HCT116 (cell line): Measurements from ENCODE around the gene AVPI1. TPM values are rescaled to one million over a fixed set of nuclear protein-coding genes. Genes with fewer than 3 reads are reported as not detected.
A peak's percentile ranks its signal among the peaks of the same experiment; 100 is the strongest.

Source experiments
- ATAC-seq: fragments of 200-7000 bp; cut with Tn5 transposase; 2 replicates; pipeline ENCODE4 v1.9.1; 2020; ENCODE audit warnings: mild to moderate bottlenecking, moderate library complexity
- BruUV-seq: library from RNA; stranded (reverse); fragments of 400-500 nt; replicated peaks from 2 replicates; lab custom pipeline; 2021; lab: Mats Ljungman, UMichigan
- CTCF ChIA-PET: fragments of 300-600 bp; sonication (Branson Sonifier 250); formaldehyde crosslinking; loops from one replicate; lab custom pipeline; 2021; ENCODE audit warnings: antibody characterized with exemption; lab: Charles Lee
- POLR2A ChIA-PET: fragments of 300-600, 350-600 bp; sonication (Branson Sonifier 250); formaldehyde crosslinking; loops from one replicate; lab custom pipeline; 2021; ENCODE audit warnings: antibody characterized with exemption; lab: Charles Lee
- RAD21 ChIA-PET, 2 experiments: fragments of 300-600 bp; sonication (Branson Sonifier 250); formaldehyde crosslinking; loops; one replicate each; lab custom pipeline; 2023; ENCODE audit warnings: low total read pairs in 2 of 2; ENCODE audit not compliant: uncharacterized antibody in 2 of 2, unreplicated experiment in 2 of 2, low non-redundant PET in 1 of 2; lab: Charles Lee
- DNase-seq: peaks from one replicate; pipeline ENCODE4 v3.0.0-alpha.2; 2010; ENCODE audit warnings: low read depth, low spot score
- H2AFZ ChIP-seq: fragments of 200-600 bp; shearing (Covaris generic), sonication (generic); 2 replicates; pipeline ENCODE4 v1.6.1; 2017; ENCODE audit warnings: low read depth, mixed run types, mixed read lengths, antibody characterized with exemption, low read length; ENCODE audit not compliant: poor library complexity, severe bottlenecking
- H3K27ac ChIP-seq: 2 replicates; pipeline ENCODE4 v1.5.1; 2012; ENCODE audit warnings: low read depth, low read length
- H3K27me3 ChIP-seq: fragments of 200-600 bp; sonication (generic); 2 replicates; pipeline ENCODE4 v1.6.1; 2016; ENCODE audit warnings: mixed run types, low read length, mixed read lengths; ENCODE audit not compliant: insufficient read depth
- H3K36me3 ChIP-seq, 2 experiments: fragments of 200-500 bp in 1 of 2; fragments of 200-600 bp in 1 of 2; sonication (Bioruptor generic) in 1 of 2; sonication (generic) in 1 of 2; 2 replicates each; pipeline versions ENCODE4 v1.5.1 to v1.6.1; 2014 to 2016; ENCODE audit warnings: low read length in 2 of 2, inconsistent platforms in 1 of 2, mixed read lengths in 1 of 2, mixed run types in 1 of 2; ENCODE audit not compliant: insufficient read depth in 2 of 2, control insufficient read depth in 1 of 2
- H3K4me1 ChIP-seq, 2 experiments: fragments of 200-600 bp in 1 of 2; sonication (generic) in 1 of 2; 2 replicates each; pipeline versions ENCODE4 v1.5.1 to v1.6.1; 2012 to 2017; ENCODE audit warnings: low read length in 2 of 2, inconsistent platforms in 1 of 2, mild to moderate bottlenecking in 1 of 2, mixed read lengths in 1 of 2, mixed run types in 1 of 2, moderate library complexity in 1 of 2; ENCODE audit not compliant: insufficient read depth in 2 of 2, control insufficient read depth in 1 of 2
- H3K4me2 ChIP-seq: fragments of 200-600 bp; sonication (generic); 2 replicates; pipeline ENCODE4 v1.6.1; 2017; ENCODE audit warnings: mixed run types, low read length, mixed read lengths
- H3K4me3 ChIP-seq, 2 experiments: fragments of 200-600 bp in 1 of 2; sonication (generic) in 1 of 2; replicated peaks in 1 of 2; 2 replicates each; pipeline ENCODE4 v1.5.1; 2011 to 2016; ENCODE audit warnings: low read length in 2 of 2, control low read depth in 1 of 2, low read depth in 1 of 2, mild to moderate bottlenecking in 1 of 2, mixed read lengths in 1 of 2, mixed run types in 1 of 2
- H3K79me2 ChIP-seq: fragments of 200-600 bp; sonication (generic); 2 replicates; pipeline ENCODE4 v1.6.1; 2017; ENCODE audit warnings: mild to moderate bottlenecking, mixed run types, low read length, moderate library complexity, mixed read lengths; ENCODE audit not compliant: insufficient read depth
- H3K9ac ChIP-seq: fragments of 200-600 bp; sonication (generic); 2 replicates; pipeline ENCODE4 v1.6.1; 2016; ENCODE audit warnings: low read length, mixed read lengths
- H3K9me2 ChIP-seq: fragments of 200-600 bp; sonication (generic), shearing (Covaris generic); 2 replicates; pipeline ENCODE4 v1.6.1; 2017; ENCODE audit warnings: mixed run types, mild to moderate bottlenecking, moderate library complexity; ENCODE audit not compliant: insufficient read depth
- H3K9me3 ChIP-seq, 2 experiments: fragments of 200-500 bp in 1 of 2; fragments of 200-600 bp in 1 of 2; sonication (Bioruptor generic) in 1 of 2; sonication (generic) in 1 of 2; 2 replicates each; pipeline ENCODE4 v1.6.1; 2014 to 2017; ENCODE audit warnings: low read length in 2 of 2, mixed read lengths in 2 of 2, inconsistent platforms in 1 of 2, low read depth in 1 of 2, mild to moderate bottlenecking in 1 of 2, mixed run types in 1 of 2, moderate library complexity in 1 of 2; ENCODE audit not compliant: control insufficient read depth in 1 of 2, insufficient read depth in 1 of 2
- H4K20me1 ChIP-seq: fragments of 200-600 bp; sonication (generic), shearing (Covaris generic); 2 replicates; pipeline ENCODE4 v1.6.1; 2017; ENCODE audit warnings: mixed run types, mild to moderate bottlenecking, moderate library complexity; ENCODE audit not compliant: insufficient read depth
- CBX3 ChIP-seq: IDR thresholded peaks from 2 replicates; pipeline ENCODE4 v1.6.1; 2012; ENCODE audit warnings: low read depth
- CTCF ChIP-seq, 3 experiments: fragments of 200-600 bp in 1 of 3; sonication (generic) in 1 of 3; IDR thresholded peaks in 2 of 3; conservative IDR thresholded peaks in 1 of 3; 2 replicates each; pipeline ENCODE4 v1.5.1; 2012 to 2017; ENCODE audit warnings: low read depth in 2 of 3, low read length in 2 of 3, antibody characterized with exemption in 1 of 3, borderline replicate concordance in 1 of 3, control low read depth in 1 of 3, mild to moderate bottlenecking in 1 of 3, mixed read lengths in 1 of 3, mixed run types in 1 of 3, moderate library complexity in 1 of 3; ENCODE audit not compliant: insufficient read depth in 1 of 3
- POLR2AphosphoS5 ChIP-seq: IDR thresholded peaks from 2 replicates; pipeline ENCODE4 v1.6.1; 2011; ENCODE audit warnings: mild to moderate bottlenecking, low read depth, low read length, moderate library complexity
- RAD21 ChIP-seq: IDR thresholded peaks from 2 replicates; pipeline ENCODE4 v1.6.1; 2012; ENCODE audit warnings: low read depth, mild to moderate bottlenecking
- REST ChIP-seq: IDR thresholded peaks from 2 replicates; pipeline ENCODE4 v1.6.1; 2012; ENCODE audit warnings: low read depth
- SRF ChIP-seq: IDR thresholded peaks from 2 replicates; pipeline ENCODE4 v1.6.1; 2012; ENCODE audit warnings: low read depth
- YY1 ChIP-seq: IDR thresholded peaks from 2 replicates; pipeline ENCODE4 v1.6.1; 2011; ENCODE audit warnings: low read length, low read depth, moderate library complexity, mild to moderate bottlenecking; ENCODE audit not compliant: insufficient replicate concordance; ENCODE audit errors: extremely low read depth
- ZBTB33 ChIP-seq: IDR thresholded peaks from 2 replicates; pipeline ENCODE4 v1.6.1; 2011; ENCODE audit warnings: mild to moderate bottlenecking, low read length, moderate library complexity; ENCODE audit not compliant: insufficient replicate concordance; ENCODE audit errors: extremely low read depth
- intact Hi-C: fragments of 100-400 bp; cut with micrococcal nuclease; formaldehyde crosslinking; loops from 2 replicates; pipeline ENCODE4 v1.10.0; 2022
- total RNA-seq: library from RNA; stranded (reverse); gene quantifications from one replicate; pipeline ENCODE4 v1.2.1, GENCODE V29; 2021; ENCODE audit not compliant: unreplicated experiment

Gene AVPI1
- total RNA-seq, 1 experiment from 2014 or later, result 26.7 TPM

GRCh38 chr10:97708976-97709946 lies 22.2 kb upstream of the AVPI1 start:
- no peaks in the 10 kb centered on the region for H3K27me3 ChIP-seq
- RAD21 ChIA-PET, result interaction anchor here (0.6 to 1.1 kb wide), 5 partner anchors 8 to 241 kb away, joined by 3 to 6 read pairs (median 3); no protein-coding TSS in a partner anchor
- H4K20me1 ChIP-seq, result no peaks in the 10 kb centered on the region
- H3K9ac ChIP-seq, result no peak overlapping the region
- intact Hi-C loops, result loop anchor here (1.0 kb wide), 1 partner anchor 22 kb away; no protein-coding TSS in a partner anchor
- ATAC-seq, result peak; percentile 33; the same call in 1 of the 2 replicates
- peaks cover 5% of the 10 kb centered on the region; the same call in 1 of the 2 replicates for H3K79me2 ChIP-seq
- peaks cover 12 to 19% of the 10 kb centered on the region in 2 experiments for H3K4me1 ChIP-seq
- no peak overlapping the region for H3K27ac ChIP-seq
- H3K4me3 ChIP-seq, result no peak overlapping the region
- CTCF ChIA-PET, result interaction anchor here (0.7 to 3.0 kb wide), 10 partner anchors 8 to 33 kb away, joined by 5 to 44 read pairs (median 9); partner anchors contain the start of genes AVPI1 and ZFYVE27
- H3K4me2 ChIP-seq, result peak overlapping the region; percentile 59
- no TSS peak for BruUV-seq
- DNase-seq, result no peak
- H3K9me2 ChIP-seq, result no peaks in the 10 kb centered on the region
- peak overlapping the region; percentile 17 for H2AFZ ChIP-seq
- no peaks in the 10 kb centered on the region for H3K36me3 ChIP-seq
- POLR2A ChIA-PET, result interaction anchor here (0.9 kb wide), 1 partner anchor 12 kb away, joined by 4 read pairs; no protein-coding TSS in a partner anchor
- no peaks in the 10 kb centered on the region for H3K9me3 ChIP-seq
- TF ChIP-seq SRF, result no peak; the same call in 1 of the 2 replicates
- no peak for TF ChIP-seq POLR2AphosphoS5
- peak; percentile 34 for TF ChIP-seq YY1
- TF ChIP-seq ZBTB33, result no peak
- no peak for TF ChIP-seq CBX3
- TF ChIP-seq REST, result no peak
- TF ChIP-seq CTCF (IDR thresholded peaks at IDR 0.05 in 2 of 3, conservative IDR thresholded peaks at IDR 0.05 in 1 of 3; ENCODE audit: borderline replicate concordance in 1 of 3, insufficient read depth in 1 of 3, low read depth in 2 of 3, low read length in 2 of 3), result peak; percentile 78 to 90 (median 79); a peak in 5 of 6 replicates
- TF ChIP-seq RAD21, result peak; percentile 88
